Activated CD4-positive, alpha-beta T cell treated with anti-CD3 and anti-CD28 coated beads for 4 hours (primary cell): ENCODE data around the gene ENOX1.
"Not testable (repeated sequence)": the region's sequence is repeated elsewhere in the genome, so short reads cannot be mapped to it uniquely, and the experiment has no call there.

ENCODE experiments used
- DNase-seq, 2 donors: peaks; one replicate each; pipeline ENCODE4 v3.0.0-alpha.2; 2020

Gene ENOX1

DNA sequence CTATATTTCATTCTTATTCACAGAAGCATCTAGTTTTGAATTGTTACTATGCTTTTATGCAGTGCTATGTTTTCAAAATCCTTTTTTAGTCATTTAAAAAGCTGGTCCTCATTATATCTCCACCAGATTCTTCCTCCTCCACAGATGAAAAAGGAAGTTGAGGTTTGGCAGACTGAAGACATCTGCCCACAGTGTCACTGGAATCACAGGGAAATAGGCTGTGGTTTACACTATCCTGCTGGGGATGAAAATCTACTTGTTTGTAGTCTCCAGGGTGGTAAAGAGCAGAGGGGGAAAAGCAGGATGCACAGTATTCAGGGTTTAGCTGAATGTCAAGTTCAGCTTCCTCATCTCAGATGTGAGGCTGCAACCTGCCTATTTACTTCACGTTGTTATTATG lies 412.2 kb downstream of the ENOX1 start:
- no peak for DNase-seq

DNA sequence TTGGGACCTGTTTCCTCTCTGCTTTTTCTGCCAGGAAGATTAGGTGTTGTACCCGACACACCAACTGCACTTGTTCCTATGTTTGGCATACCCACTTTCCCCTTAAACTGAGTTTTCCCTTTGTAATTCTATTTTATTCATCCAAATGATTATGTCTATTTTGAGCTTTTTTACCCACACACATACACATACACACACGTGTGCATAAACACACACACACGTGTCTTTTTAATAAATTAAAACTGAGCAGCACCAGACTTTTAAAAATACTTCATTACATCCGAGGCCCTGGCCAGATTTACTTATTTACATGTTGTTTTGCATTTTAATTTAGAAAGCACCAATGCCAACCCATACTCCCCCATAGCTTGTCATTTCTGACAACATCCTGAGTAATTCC lies 413.4 kb downstream of the ENOX1 start:
- no peak for DNase-seq

DNA sequence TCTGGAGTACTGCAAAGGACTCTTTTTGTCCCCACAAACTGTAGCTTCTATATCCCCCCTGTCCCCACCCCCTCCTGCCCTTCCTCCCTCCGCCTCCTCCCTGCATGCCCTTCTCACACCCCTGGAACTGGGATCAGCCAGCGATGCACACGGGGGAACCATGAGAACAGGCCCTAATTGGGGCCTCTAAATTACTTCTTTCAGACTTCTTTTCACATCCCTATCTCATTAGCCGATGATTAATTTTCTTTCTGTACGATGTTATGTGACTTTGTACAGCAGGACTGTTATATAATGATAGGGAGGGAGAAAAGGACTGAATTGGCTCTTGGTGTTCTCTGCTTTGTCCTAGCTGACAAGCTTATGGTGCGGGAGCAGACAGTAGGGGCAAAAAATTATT lies 415.9 kb downstream of the ENOX1 start:
- no peak for DNase-seq

DNA sequence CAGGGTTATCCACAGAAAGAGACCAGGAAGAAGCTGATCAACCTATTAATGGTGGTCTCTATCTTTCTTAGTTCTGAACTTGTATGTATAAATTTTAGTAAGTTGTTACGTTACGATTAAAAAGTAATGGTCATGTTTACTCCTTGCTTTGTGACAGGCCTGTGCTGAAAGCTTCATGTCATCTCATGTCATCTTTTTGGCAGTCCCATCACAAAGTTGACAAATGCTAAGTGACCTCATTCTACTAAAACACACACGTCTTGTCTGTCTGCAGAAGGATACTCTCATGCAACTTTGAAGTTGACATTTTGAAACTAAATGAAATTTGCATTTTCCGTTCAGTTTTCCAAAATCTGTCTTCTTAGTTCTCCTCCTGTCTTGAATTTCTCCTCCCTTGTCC lies 417.5 kb downstream of the ENOX1 start:
- no peak for DNase-seq

DNA sequence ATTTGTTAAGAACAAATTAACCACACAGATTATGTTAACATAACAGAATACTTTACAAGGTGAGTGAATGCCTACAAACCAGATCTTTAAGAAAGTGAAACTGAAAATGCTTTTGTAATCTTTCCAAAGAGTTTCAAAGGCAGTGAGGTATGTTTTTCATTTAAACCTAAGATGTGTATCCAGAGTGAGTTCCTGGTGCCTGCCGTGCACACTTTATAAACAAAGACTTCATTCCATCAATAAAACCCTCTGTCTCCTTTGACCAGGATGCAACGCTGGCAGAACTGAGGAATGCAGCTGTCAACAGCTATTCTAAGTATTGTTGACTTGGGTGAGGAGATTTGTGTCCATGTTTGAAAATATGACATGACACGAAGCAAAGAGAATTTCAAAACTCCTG lies 418.8 kb downstream of the ENOX1 start:
- DNase-seq = no peak

DNA sequence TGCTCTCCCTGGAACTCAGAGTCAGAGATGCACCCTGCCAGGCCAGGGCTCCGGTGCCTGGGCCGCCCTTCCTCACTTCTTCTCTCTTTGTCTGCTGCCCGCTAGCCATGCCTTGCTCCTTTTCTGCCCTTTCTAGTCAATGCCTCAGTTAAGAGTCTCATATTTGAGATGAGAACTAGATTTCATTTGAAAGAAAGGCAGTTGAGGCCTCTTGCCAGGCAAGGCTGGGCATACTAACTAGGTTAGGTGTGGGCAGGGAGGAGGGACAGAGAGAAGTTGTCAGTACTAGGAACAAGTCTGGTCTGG lies 421.8 kb downstream of the ENOX1 start:
- no peak for DNase-seq

DNA sequence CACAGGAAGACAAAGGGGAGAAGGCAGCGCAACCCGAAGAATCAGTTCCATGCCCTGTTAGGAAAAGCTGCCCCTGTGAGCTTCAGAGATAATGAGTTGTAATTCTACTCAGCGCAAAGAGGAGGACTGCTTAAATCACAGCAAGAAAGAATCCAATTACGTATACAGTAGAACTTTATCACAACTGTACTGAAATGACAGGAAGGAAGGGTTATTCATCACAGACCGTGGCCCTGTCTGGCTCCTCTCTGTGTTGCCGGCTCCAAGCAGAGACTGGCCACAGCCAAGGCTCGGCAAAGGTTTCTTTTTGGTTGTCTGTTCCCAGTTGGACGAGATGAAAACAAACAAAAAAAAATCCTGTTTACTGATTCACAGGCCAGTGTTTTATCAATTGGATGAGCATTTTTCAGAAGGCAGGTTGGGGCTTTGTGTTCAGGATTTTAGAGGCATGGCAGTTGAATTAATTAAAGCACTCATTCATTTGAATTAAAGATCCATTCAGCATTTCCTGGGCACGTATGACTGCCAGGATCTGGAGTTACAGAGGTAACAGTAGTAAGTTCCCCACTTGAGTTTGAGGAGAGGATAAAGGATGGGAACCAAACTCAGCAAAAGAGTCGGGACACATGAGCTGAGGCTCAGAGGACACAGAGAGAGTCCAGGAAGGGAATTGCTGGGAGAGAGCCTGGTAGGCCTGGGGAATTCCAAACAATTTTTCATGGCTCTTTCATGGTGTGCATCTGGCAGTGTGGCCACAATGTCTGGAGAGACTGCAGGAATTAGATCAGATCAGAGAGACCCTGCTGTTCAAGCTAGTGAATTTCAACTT lies 422.3 kb downstream of the ENOX1 start:
- no peak for DNase-seq

DNA sequence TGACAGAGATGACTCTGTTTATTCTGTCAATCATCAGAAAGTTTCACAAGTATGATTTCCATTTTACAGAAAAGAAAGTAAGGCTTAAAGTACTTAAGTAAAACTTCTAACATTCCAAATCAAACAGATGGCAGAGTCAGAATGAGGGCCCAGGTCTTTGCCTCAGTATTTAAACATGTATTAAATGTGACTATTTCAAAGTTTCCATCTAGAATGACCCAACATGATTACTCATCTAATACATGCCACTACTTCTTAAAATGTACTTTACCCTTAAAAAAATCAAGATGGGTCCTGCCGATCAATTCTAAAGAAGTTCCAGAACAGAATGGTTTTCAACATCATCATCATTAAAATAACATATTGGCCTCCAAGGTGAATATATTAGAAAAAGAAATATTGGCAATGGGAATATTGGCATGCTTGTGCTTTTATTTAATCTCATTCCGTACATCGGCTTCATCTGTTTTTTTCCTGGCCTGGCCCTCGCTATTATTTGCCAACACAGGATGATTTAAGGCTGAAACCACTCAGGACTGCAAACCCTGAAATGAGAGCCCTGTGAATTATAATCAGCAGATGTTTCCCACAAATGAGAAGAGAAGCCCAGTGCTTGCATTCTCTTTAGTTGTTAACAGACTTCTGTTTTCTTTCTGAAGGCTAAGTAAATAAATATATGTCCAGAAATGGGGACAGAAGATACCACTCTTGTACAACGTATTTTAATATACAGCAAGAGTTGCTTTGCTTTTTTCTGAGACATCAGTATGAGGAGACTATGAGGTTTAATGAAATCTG lies 423.4 kb downstream of the ENOX1 start:
- no peak for DNase-seq

DNA sequence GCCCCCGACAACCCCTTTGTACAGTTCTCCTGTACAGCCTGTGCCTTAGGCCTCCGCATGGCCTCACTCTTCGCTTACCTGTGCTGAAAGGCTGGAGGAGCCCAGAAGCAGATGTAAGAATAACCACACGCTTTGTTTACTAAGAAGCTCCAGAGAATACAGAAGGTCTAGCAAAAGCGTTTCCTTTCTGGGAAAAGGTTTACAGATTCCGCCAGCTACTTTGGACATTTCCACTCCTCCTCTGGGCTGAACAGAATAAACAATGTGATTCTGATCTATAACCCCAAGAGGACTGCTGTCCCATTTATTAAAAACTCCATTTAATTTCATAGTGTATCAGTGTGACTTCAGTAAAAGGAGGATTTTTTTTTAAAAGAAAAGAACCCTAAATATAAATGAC lies 424.2 kb downstream of the ENOX1 start:
- no peak for DNase-seq

DNA sequence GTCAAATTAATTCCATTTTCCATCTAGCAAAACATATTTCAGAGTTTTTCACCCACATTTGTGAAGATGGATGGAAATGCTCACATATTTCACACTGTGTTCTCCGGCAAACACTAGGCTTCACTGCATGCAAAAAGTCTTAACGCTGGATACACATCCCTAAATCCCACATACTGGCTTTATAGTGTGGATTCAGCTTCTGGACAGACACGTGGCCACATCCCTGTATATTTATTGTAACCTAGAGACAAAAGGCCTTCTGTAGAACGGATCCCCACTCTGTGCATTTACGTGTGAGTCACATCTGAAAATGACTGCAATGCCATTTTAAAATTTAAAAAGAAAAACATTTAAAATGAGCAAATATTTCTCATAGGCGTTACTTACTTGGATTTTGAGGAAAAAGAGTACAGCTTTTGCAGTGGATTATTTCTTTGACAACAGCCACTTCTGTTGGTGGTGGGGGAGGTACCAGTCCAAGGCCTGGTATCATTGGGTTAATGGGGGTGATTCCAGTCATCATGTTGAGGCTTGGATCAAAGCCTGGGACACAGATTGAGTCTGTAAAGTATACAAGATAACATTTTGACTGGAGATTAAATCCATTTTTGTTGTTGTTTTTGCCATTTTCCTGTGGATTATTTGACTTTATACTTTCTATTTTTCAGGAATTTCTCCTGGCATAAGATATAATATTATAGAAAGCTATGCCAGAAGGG lies 425.7 kb downstream of the ENOX1 start:
- no peak for DNase-seq

DNA sequence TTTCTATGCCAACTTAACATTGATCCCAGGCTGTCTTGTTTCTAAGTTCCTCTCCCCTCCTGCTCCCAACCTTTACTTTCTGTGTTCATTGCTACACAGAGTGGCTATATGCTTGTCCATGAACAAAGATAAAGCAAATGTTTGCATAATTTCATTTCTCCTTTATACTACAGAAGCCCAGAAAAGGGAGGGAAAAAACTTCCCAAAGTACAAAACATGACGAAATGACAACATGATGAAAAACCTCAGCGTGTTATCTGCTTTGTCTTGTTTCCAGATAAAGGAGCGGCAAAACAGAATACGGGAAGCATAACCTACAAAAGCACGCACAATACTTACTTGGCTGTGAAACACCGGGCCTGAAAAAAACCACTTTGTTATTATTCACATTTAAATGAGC lies 426.6 kb downstream of the ENOX1 start:
- DNase-seq = no peak

DNA sequence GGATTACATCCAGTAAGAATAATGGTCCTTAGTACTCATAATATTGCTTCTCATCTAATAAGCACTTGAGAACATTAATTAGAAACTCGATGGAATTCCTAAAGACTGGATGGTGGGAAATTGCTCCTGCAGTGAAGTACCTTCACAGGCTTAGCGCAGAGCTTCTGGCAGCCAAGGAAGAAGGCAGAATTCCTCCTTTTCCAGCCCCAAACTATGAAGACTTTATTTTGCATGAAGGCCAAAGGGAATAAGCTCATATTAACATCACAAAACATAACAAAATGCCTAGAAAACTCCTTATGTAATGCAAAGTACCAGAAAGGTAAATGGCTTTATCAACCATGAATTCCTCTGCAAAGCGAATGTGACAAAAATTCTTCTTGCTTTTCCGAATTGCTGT lies 427.2 kb downstream of the ENOX1 start:
- DNase-seq = no peak

DNA sequence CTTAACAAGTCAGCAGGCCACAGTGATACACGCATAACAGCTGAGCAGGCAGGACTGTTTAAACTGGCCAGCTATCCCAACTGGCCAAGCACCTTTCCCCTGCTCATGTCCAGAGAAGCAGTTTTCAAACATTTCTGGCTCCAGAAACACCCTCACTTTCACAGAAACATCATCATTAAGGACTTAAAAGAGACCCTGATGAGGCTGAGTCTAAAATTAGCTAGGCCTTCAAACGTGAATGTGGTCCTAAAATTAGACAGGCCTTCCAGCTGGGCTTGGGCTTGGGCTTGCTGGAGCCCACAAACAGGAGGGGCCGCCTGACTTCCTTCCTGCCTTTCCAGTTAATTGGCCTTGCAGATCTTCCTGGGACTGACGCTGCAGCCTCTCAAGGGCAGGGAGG lies 429.2 kb downstream of the ENOX1 start:
- no peak for DNase-seq

DNA sequence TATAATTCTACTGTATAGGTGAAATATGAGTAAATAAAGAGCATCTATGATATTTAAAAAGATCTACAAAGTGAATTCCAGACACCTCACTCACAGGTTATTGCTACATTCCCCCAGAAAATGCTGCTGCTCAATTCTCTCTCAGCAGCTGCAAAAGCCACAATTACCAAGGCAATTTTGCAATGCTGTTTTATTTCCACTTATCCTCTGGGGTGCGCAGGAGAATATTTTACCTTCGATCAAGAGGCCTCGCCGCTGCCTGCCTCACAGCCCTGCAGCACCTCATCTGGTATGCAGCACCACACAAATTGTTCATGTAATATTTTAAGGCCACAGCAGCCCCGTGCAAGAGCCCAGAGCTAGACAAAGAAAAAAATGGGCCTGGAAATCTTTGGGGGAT lies 430.2 kb downstream of the ENOX1 start:
- no peak for DNase-seq

DNA sequence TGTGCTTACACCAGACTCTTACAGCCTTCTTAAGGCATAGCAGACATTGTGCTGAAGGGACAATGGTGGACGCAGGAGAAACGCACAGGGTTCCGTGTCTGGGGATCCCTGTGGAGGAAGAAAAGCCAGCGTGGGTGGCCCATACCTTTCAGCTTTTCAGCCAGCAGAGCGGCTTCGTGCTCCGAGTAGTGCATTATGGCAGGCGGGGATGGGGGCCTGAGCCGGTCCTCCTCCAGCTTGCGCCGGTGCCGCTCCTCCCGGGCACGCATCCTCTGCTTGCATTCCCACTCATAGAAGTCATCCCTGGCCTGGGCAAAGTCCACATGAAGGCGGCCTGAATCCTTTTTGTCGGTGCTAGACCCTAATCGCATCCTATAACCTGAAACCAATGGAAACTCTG lies 431.0 kb downstream of the ENOX1 start:
- no peak for DNase-seq

DNA sequence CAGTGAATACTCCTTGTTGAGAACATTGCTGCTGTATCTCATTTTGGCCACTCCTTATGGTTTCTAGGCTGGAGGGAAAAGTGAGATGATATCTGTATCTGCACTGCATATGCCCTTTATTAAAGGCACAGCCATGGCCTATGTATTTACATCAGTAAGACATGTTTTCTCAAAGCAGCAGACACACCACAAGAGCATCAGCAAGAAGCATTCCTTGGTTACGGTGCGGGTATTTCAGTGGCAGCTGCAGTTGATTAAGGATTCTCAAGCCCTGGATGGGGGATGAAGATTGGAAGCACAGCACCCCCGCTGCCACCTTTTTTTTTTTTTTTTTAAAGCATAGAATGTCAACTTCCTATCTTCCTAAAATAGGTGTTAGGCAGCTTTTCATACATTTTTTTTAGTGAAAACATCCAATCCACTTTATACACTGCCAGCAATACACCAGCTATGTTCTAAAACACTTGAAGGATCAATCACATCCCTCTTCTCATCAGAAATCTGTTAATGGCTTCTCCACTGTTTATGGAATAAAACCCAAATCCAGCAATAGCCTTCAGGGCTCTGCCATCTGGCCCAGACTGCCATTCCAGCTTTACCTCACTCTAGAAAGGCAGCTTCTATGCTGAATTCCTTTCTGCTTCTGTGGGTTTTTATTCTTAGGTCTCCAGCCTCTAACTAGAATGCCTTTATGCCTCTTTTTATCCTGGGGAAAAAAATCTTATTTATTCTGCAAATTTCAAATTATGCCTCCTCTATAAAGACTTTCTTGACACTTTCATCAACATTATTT lies 432.4 kb downstream of the ENOX1 start:
- no peak for DNase-seq

DNA sequence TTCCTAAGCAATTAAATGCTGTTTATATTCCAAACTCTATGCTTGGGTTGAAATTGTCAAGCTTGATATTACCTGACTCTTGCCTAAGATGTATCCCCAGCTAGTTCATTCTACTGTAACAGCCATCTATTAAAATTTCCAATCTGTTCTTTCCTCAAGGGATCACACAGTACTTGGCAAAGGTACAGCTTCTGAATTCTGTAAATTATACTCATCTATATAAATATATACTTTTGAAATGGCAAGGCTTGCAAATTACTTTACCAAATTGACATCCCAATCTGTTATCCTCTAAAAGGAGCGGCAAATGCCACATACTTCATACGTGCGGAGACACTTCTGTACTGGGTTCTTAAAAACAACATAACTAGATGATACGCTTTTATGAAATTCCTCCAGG lies 433.1 kb downstream of the ENOX1 start:
- DNase-seq = no peak

DNA sequence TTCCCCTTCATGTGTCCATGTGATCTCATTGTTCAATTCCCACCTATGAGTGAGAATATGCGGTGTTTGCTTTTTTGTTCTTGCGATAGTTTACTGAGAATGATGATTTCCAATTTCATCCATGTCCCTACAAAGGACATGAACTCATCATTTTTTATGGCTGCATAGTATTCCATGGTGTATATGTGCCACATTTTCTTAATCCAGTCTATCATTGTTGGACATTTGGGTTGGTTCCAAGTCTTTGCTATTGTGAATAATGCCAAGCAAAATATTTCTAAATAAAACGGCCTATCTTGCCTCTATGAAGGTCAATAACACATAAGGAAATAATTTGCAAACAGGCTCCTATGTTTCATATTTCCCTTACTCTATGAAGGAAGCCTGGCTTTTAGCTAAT lies 435.2 kb downstream of the ENOX1 start:
- not testable (repeated sequence) for DNase-seq

DNA sequence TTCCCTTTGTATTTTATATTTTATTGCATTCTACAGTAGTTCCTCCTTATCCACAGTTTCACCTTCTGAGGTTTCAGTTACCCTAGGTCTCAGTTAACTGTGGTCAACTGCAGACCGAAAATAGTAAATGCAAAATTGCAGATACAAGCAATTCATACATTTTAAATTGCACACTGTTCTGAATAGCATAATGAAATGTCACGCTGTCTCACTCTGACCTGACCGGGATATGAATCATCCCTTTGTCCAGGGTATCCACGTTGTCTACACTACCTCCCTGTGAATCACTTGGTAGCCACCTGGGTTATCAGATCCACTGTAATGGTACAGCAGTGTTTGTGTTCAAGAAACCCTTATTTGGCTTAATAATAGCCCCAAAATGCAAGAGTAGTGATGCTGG lies 438.4 kb downstream of the ENOX1 start:
- no peak for DNase-seq

DNA sequence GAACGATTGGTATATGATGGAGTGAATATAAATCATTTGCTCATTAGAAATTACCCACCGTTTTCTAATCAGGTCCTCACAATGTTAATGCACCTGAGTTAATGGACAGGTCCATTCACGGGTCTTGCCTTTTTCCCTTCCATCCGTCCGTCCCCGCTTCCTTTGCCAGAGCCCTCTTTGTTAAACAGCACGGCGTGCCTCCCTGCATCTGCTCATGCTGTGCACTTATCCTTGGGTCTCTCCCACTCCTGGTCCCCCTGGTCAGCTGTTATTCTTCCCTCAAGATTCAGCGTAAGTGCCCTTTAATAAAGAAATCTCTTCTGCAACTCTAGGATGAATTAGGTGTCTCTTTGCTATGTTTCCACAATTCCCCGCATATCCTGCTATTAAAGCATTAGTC lies 438.9 kb downstream of the ENOX1 start:
- no peak for DNase-seq

DNA sequence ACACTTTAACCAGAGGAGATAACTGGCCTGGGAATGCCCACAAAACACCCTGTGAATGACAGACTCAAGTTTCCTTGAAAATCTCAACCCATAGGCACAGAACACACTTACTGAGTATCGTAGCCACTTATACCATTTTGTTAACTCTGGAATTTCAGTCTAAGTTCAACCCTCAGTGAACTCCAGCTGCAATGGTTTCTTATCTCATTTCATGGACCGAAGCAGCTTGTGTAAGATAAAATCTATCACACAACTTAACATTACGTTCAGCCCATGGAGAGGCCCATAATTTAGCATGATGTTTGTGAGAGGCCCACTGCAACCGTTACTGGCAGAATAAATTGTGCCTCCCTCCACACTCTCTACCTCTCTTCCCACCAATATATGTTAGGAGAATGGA lies 440.3 kb downstream of the ENOX1 start:
- no peak for DNase-seq

DNA sequence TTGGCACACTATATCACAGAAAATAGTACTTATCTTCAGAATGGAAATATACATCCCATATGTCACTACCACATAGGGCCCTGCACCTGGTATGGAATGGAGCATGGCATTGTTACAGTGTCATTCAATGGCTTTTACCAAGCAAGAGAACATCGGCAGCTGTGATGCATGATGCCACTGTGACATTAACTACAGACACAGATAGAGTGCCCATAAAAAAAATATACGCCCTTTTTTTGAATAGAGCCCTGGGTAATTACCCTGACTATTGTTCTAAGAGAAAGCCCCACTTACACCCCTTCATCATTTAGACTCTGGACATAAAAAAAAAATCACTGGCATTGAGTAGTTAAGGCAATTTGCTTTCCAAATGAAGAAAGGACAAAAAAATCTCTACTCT lies 443.1 kb downstream of the ENOX1 start:
- no peak for DNase-seq
